Endothelial cell of umbilical vein (primary cell): ENCODE data around the gene ATG10. TPM values are rescaled to one million over a fixed set of nuclear protein-coding genes. Genes with fewer than 3 reads are reported as not detected.

ENCODE experiments used
- BruUV-seq: library from RNA; stranded (reverse); fragments of 400-500 nt; replicated peaks from 2 replicates; lab custom pipeline; 2021; lab: Mats Ljungman, UMichigan
- CTCF ChIA-PET: fragments of 300-600, 350-600 bp; sonication (Branson Sonifier 250); formaldehyde crosslinking; loops from one replicate; lab custom pipeline; 2021; ENCODE audit warnings: antibody characterized with exemption, inconsistent platforms; lab: Charles Lee
- POLR2A ChIA-PET: fragments of 300-600, 350-600 bp; sonication (Branson Sonifier 250); formaldehyde crosslinking; loops from one replicate; lab custom pipeline; 2021; ENCODE audit warnings: antibody characterized with exemption, inconsistent platforms; lab: Charles Lee
- DNase-seq: peaks from one replicate; pipeline ENCODE4 v3.0.0-alpha.2; 2011; ENCODE audit warnings: low read depth, low spot score
- FAIRE-seq: peaks from 2 replicates; lab custom pipeline; 2011; peaks lifted over from hg19 to GRCh38; lab: Jason Lieb, UNC
- H2AFZ ChIP-seq: 2 replicates; pipeline ENCODE4 v1.6.0; 2012; ENCODE audit warnings: low read depth, low read length, control low read depth, inconsistent platforms
- H3K27ac ChIP-seq: 2 replicates; pipeline ENCODE4 v1.5.1; 2011; ENCODE audit warnings: low read depth, mild to moderate bottlenecking, control low read depth, low read length, moderate library complexity; ENCODE audit not compliant: insufficient read depth
- H3K27me3 ChIP-seq, 2 experiments: 2 replicates each; pipeline versions ENCODE4 v1.6.0 to v1.6.1; 2011; ENCODE audit warnings: low read length in 2 of 2, mixed read lengths in 1 of 2; ENCODE audit not compliant: control insufficient read depth in 2 of 2, insufficient read depth in 2 of 2
- H3K36me3 ChIP-seq, 2 experiments: 2 replicates in 1 of 2; 3 replicates in 1 of 2; pipeline ENCODE4 v1.5.1; 2011; ENCODE audit warnings: low read length in 2 of 2, mild to moderate bottlenecking in 1 of 2, moderate library complexity in 1 of 2; ENCODE audit not compliant: control insufficient read depth in 2 of 2, insufficient read depth in 2 of 2; ENCODE audit errors: extremely low read depth in 1 of 2
- H3K4me1 ChIP-seq: 3 replicates; pipeline ENCODE4 v1.5.1; 2011; ENCODE audit warnings: mild to moderate bottlenecking, low read length; ENCODE audit not compliant: control insufficient read depth, insufficient read depth; ENCODE audit errors: extremely low read depth
- H3K4me2 ChIP-seq: 2 replicates; pipeline ENCODE4 v1.6.1; 2011; ENCODE audit warnings: low read length, control low read depth, mixed read lengths; ENCODE audit not compliant: insufficient read depth
- H3K4me3 ChIP-seq, 3 experiments: fragments of 200-600 bp in 1 of 3; sonication (generic), shearing (Covaris generic) in 1 of 3; replicated peaks in 1 of 3; 2 replicates each; pipeline ENCODE4 v1.5.1; 2011 to 2016; ENCODE audit warnings: control low read depth in 3 of 3, low read length in 3 of 3, mild to moderate bottlenecking in 2 of 3, inconsistent platforms in 1 of 3, low read depth in 1 of 3, moderate library complexity in 1 of 3; ENCODE audit not compliant: insufficient read depth in 1 of 3
- H3K79me2 ChIP-seq: 2 replicates; pipeline ENCODE4 v1.6.0; 2012; ENCODE audit warnings: low read length, inconsistent platforms; ENCODE audit not compliant: control insufficient read depth, insufficient read depth
- H3K9ac ChIP-seq: replicated peaks from 2 replicates; pipeline ENCODE3; 2011; ENCODE audit warnings: low read length, control low read depth; ENCODE audit not compliant: insufficient read depth; ENCODE audit errors: extremely low read depth
- H3K9me1 ChIP-seq: replicated peaks from 3 replicates; pipeline ENCODE4 v1.6.0; 2011; ENCODE audit warnings: mild to moderate bottlenecking, low read length; ENCODE audit not compliant: control insufficient read depth, insufficient read depth; ENCODE audit errors: extremely low read depth
- H3K9me3 ChIP-seq: replicated peaks from 2 replicates; pipeline ENCODE4 v1.5.1; 2012; ENCODE audit warnings: low read length, inconsistent platforms; ENCODE audit not compliant: control insufficient read depth, insufficient read depth
- H4K20me1 ChIP-seq: replicated peaks from 2 replicates; pipeline ENCODE3; 2011; ENCODE audit warnings: mild to moderate bottlenecking, low read length; ENCODE audit not compliant: control insufficient read depth, insufficient read depth; ENCODE audit errors: extremely low read depth
- CTCF ChIP-seq, 2 donors: IDR thresholded peaks; 1 replicate in 1 of 2; 2 replicates in 1 of 2; pipeline ENCODE4 v1.5.1; 2011; ENCODE audit warnings: low read length in 2 of 2, mild to moderate bottlenecking in 2 of 2, moderate library complexity in 2 of 2, control low read depth in 1 of 2, inconsistent platforms in 1 of 2, low read depth in 1 of 2; ENCODE audit not compliant: insufficient read depth in 1 of 2; ENCODE audit errors: extremely low read depth in 1 of 2
- EZH2 ChIP-seq: IDR thresholded peaks from 2 replicates; pipeline ENCODE4 v1.6.1; 2012; ENCODE audit warnings: borderline replicate concordance, low read depth, mild to moderate bottlenecking, moderate library complexity, low read length, inconsistent platforms; ENCODE audit not compliant: severe bottlenecking
- FOS ChIP-seq: IDR thresholded peaks from 2 replicates; pipeline ENCODE4 v1.6.1; 2011; ENCODE audit warnings: mild to moderate bottlenecking, low read length, moderate library complexity, borderline replicate concordance; ENCODE audit not compliant: insufficient read depth
- GATA2 ChIP-seq: IDR thresholded peaks from 2 replicates; pipeline ENCODE4 v1.7.0; 2011; ENCODE audit warnings: low read depth, mild to moderate bottlenecking, moderate library complexity, mixed read lengths, low read length; ENCODE audit not compliant: insufficient read length, insufficient read depth
- JUN ChIP-seq: IDR thresholded peaks from 2 replicates; pipeline ENCODE4 v1.6.1; 2011; ENCODE audit warnings: borderline replicate concordance, low read depth; ENCODE audit not compliant: insufficient read length, insufficient read depth
- MAX ChIP-seq: IDR thresholded peaks from 2 replicates; pipeline ENCODE4 v1.6.1; 2011; ENCODE audit not compliant: insufficient read depth, insufficient read length
- MYC ChIP-seq: IDR thresholded peaks from one replicate; pipeline ENCODE4 v1.6.1; 2011; ENCODE audit warnings: mild to moderate bottlenecking, low read depth, low read length
- POLR2A ChIP-seq: IDR thresholded peaks from 2 replicates; pipeline ENCODE4 v1.6.1; 2012; ENCODE audit warnings: low read depth, mild to moderate bottlenecking, control low read depth, low read length
- POLR2AphosphoS5 ChIP-seq: IDR thresholded peaks from 2 replicates; pipeline ENCODE4 v1.6.1; 2012; ENCODE audit warnings: low read depth, mild to moderate bottlenecking, control low read depth, low read length, moderate library complexity; ENCODE audit not compliant: insufficient read depth
- dilution Hi-C: fragments of 300-500 bp; cut with MboI; formaldehyde crosslinking; loops from one replicate; pipeline ENCODE4 v1.15.0; 2019; ENCODE audit warnings: low sequenced_read_pairs; ENCODE audit not compliant: extremely low pct_ligation_motif_present
- intact Hi-C: fragments of 100-400 bp; cut with micrococcal nuclease; formaldehyde crosslinking; loops from one replicate; pipeline ENCODE4 v1.10.0; 2022
- polyA plus RNA-seq, 4 experiments: library from polyadenylated mRNA; depleted of rRNA in 3 of 4; stranded (reverse) in 3 of 4; unstranded in 1 of 4; fragments of >200 nt; gene quantifications; 2 replicates each; pipeline versions ENCODE4 v1.2.1 to v1.2.3, GENCODE V29; 2011 to 2012; ENCODE audit warnings: missing spikeins in 1 of 4
- total RNA-seq: library from RNA; stranded (reverse); gene quantifications from 2 replicates; pipeline ENCODE4 v1.2.3, GENCODE V29; 2021

The ATG10 gene
- total and polyA plus RNA-seq, 2 donors (not counting 3 experiments of a cell fraction or from before 2014, with no cell fraction given) = 1.6 to 3.9 TPM

- H2AFZ ChIP-seq = no peak overlapping the region
- H3K9ac ChIP-seq = no peak overlapping the region
- no peak overlapping the region for H3K4me2 ChIP-seq
- no peaks in the 10 kb centered on the region for H3K4me1 ChIP-seq
- H3K9me1 ChIP-seq = no peaks in the 10 kb centered on the region
- no peak overlapping the region for H3K4me3 ChIP-seq
- H3K27ac ChIP-seq = no peak overlapping the region
- no TSS peak for BruUV-seq
- no peaks in the 10 kb centered on the region for H3K36me3 ChIP-seq
- FAIRE-seq (peak; percentile 50), DNase-seq (no peak)
- no peaks in the 10 kb centered on the region for H3K9me3 ChIP-seq
- intact Hi-C loops (no loop called here), dilution Hi-C loops (no loop called here)
- TF ChIP-seq CTCF (IDR thresholded peaks at IDR 0.05; ENCODE audit: extremely low read depth in 1 of 2, insufficient read depth in 1 of 2, low read depth in 1 of 2, low read length in 2 of 2) (no peak), FOS (no peak), GATA2 (no peak)
- CTCF ChIA-PET = no interaction called here
- H4K20me1 ChIP-seq = no peaks in the 10 kb centered on the region
- H3K79me2 ChIP-seq = no peaks in the 10 kb centered on the region
- H3K27me3 ChIP-seq = no peaks in the 10 kb centered on the region
- POLR2A ChIA-PET = no interaction called here
Measured at GRCh38 chr5:82044010-82044409, 72.2 kb downstream of the ATG10 start.

- intact Hi-C loops = no loop called here
- no peak overlapping the region for H3K9ac ChIP-seq
Measured at GRCh38 chr5:82045554-82046275, 73.9 kb downstream of the ATG10 start.

More at GRCh38 chr5:82045554-82046275, 73.9 kb downstream of the ATG10 start:
- no peaks in the 10 kb centered on the region for H3K9me3 ChIP-seq
- no TSS peak for BruUV-seq
- no peak overlapping the region for H2AFZ ChIP-seq
- no peaks in the 10 kb centered on the region for H3K36me3 ChIP-seq
- no peaks in the 10 kb centered on the region for H3K4me1 ChIP-seq
- DNase-seq (no peak), FAIRE-seq (peak; percentile 63)
- no peaks in the 10 kb centered on the region for H4K20me1 ChIP-seq
- no peaks in the 10 kb centered on the region for H3K9me1 ChIP-seq
- H3K79me2 ChIP-seq = no peaks in the 10 kb centered on the region
- H3K4me2 ChIP-seq = no peak overlapping the region
- ChIA-PET POLR2A (no interaction called here), CTCF (no interaction called here)
- H3K27me3 ChIP-seq = no peaks in the 10 kb centered on the region
- no peak overlapping the region for H3K27ac ChIP-seq
- TF ChIP-seq JUN (no peak), POLR2A (no peak), MAX (no peak), GATA2 (no peak), MYC (no peak), FOS (peak; percentile 29), POLR2AphosphoS5 (no peak), EZH2 (no peak), CTCF (IDR thresholded peaks at IDR 0.05; ENCODE audit: extremely low read depth in 1 of 2, insufficient read depth in 1 of 2, low read depth in 1 of 2, low read length in 2 of 2) (no peak)
- dilution Hi-C loops = no loop called here
- H3K4me3 ChIP-seq = no peak overlapping the region
